ENCODE data around the gene CACNA1F. TPM values are rescaled to one million over a fixed set of nuclear protein-coding genes. Genes with fewer than 3 reads are reported as not detected.

Gene CACNA1F
- total RNA-seq, 1 experiment from 2014 or later: not detected

GRCh38 chrX:49243166-49243565 lies 10.0 kb upstream of the CACNA1F start:
- peaks cover 24% of the 10 kb centered on the region for H3K36me3 Mint-ChIP-seq (ENCODE audit: insufficient read depth, unreplicated experiment)
- no peaks in the 10 kb centered on the region for H3K27me3 Mint-ChIP-seq (ENCODE audit: insufficient read depth, unreplicated experiment)
- TF ChIP-seq, protein P1, sequence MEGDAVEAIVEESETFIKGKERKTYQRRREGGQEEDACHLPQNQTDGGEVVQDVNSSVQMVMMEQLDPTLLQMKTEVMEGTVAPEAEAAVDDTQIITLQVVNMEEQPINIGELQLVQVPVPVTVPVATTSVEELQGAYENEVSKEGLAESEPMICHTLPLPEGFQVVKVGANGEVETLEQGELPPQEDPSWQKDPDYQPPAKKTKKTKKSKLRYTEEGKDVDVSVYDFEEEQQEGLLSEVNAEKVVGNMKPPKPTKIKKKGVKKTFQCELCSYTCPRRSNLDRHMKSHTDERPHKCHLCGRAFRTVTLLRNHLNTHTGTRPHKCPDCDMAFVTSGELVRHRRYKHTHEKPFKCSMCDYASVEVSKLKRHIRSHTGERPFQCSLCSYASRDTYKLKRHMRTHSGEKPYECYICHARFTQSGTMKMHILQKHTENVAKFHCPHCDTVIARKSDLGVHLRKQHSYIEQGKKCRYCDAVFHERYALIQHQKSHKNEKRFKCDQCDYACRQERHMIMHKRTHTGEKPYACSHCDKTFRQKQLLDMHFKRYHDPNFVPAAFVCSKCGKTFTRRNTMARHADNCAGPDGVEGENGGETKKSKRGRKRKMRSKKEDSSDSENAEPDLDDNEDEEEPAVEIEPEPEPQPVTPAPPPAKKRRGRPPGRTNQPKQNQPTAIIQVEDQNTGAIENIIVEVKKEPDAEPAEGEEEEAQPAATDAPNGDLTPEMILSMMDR (IDR thresholded peaks at IDR 0.05; ENCODE audit: unreplicated experiment): no peak
- H3K4me3 Mint-ChIP-seq (ENCODE audit: unreplicated experiment): no peak overlapping the region
- POLR2A ChIA-PET: no interaction called here
- no TSS peak for BruUV-seq (replicated peaks)
- DNase-seq (ENCODE audit: unreplicated experiment): no peak
- CTCF ChIA-PET: no interaction called here
- intact Hi-C loops (cut with micrococcal nuclease): no loop called here
- H3K27ac Mint-ChIP-seq (ENCODE audit: low read depth, unreplicated experiment): no peak overlapping the region
- H3K9me3 Mint-ChIP-seq (ENCODE audit: unreplicated experiment): peaks cover 14% of the 10 kb centered on the region
- peaks cover 5% of the 10 kb centered on the region for H3K4me1 Mint-ChIP-seq (ENCODE audit: insufficient read depth, unreplicated experiment)

- POLR2A ChIA-PET: no interaction called here
- peaks cover 14% of the 10 kb centered on the region for H3K9me3 Mint-ChIP-seq (ENCODE audit: unreplicated experiment)
Observed at GRCh38 chrX:49242545-49243066, 9.5 kb upstream of the CACNA1F start.

DNA sequence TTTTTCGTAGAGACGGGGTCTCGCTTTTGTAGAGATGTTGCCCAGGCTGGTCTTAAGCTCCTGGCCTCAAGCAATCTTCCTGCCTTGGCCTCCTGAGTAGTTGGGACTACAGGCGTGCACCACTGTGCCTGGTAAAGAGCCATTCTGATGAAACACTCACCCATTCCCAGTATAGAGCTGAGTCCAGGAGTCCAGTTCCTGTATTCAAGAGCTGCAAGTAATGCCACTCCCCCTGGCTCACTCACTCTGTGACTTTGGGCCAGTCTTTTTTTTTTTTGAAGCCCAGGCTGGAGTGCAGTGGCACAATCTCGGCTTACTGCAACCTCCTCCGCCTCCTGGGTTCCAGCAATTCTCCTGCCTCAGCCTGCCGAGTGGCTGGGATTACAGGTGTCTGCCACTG lies 5.6 kb upstream of the CACNA1F start:
- ChIA-PET CTCF (interaction anchor here (0.7 to 2.1 kb wide), 2 partner anchors 46 to 68 kb away, joined by 3 to 5 read pairs; no protein-coding TSS in a partner anchor), POLR2A (interaction anchor here (1.5 kb wide), 1 partner anchor 10 kb away, joined by 3 read pairs; no protein-coding TSS in a partner anchor)
- no peak overlapping the region for H3K27ac Mint-ChIP-seq (ENCODE audit: low read depth, unreplicated experiment)
- peaks cover 6% of the 10 kb centered on the region for H3K36me3 Mint-ChIP-seq (ENCODE audit: insufficient read depth, unreplicated experiment)
- H3K4me3 Mint-ChIP-seq (ENCODE audit: unreplicated experiment): no peak overlapping the region
- DNase-seq (ENCODE audit: unreplicated experiment): no peak
- peaks cover 6% of the 10 kb centered on the region for H3K9me3 Mint-ChIP-seq (ENCODE audit: unreplicated experiment)
- H3K27me3 Mint-ChIP-seq (ENCODE audit: insufficient read depth, unreplicated experiment): no peaks in the 10 kb centered on the region
- intact Hi-C loops (cut with micrococcal nuclease): no loop called here
- BruUV-seq (replicated peaks): no TSS peak
- H3K4me1 Mint-ChIP-seq (ENCODE audit: insufficient read depth, unreplicated experiment): peaks cover 11% of the 10 kb centered on the region
- TF ChIP-seq, protein P1 (IDR thresholded peaks at IDR 0.05; ENCODE audit: unreplicated experiment): no peak

More at GRCh38 chrX:49242545-49243066, 9.5 kb upstream of the CACNA1F start:
- H3K36me3 Mint-ChIP-seq (ENCODE audit: insufficient read depth, unreplicated experiment): peaks cover 24% of the 10 kb centered on the region
- peak; percentile 16 for DNase-seq (ENCODE audit: unreplicated experiment)
- intact Hi-C loops (cut with micrococcal nuclease): no loop called here
- no peaks in the 10 kb centered on the region for H3K27me3 Mint-ChIP-seq (ENCODE audit: insufficient read depth, unreplicated experiment)
- no TSS peak for BruUV-seq (replicated peaks)
- H3K27ac Mint-ChIP-seq (ENCODE audit: low read depth, unreplicated experiment): no peak overlapping the region
- TF ChIP-seq, protein P1 (IDR thresholded peaks at IDR 0.05; ENCODE audit: unreplicated experiment): no peak
- H3K4me1 Mint-ChIP-seq (ENCODE audit: insufficient read depth, unreplicated experiment): peaks cover 5% of the 10 kb centered on the region
- H3K4me3 Mint-ChIP-seq (ENCODE audit: unreplicated experiment): no peak overlapping the region
- CTCF ChIA-PET: no interaction called here

DNA sequence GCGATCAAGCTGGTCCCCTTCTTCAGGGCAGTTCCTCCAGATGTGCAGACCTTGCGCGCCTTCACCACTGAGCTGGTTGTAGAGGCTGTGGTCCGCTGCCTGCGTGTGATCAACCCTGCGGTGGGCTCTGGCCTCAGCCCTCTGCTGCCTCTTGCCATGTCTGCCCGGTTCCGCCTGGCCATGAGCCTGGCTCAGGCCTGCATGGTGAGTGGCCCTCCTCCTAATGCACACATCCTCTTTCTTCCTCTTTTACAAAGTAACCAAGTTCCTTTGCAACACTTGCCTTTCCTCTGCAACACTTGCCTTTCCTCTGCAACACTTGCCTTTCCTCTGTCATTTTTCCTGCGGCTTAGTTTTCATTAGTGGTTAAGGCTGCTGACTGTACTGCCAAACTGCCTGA lies 3.9 kb upstream of the CACNA1F start:
- intact Hi-C loops (cut with micrococcal nuclease): no loop called here
- CTCF ChIA-PET: interaction anchor here (0.5 kb wide), 1 partner anchor 8 kb away, joined by 4 read pairs; no protein-coding TSS in a partner anchor
- DNase-seq (ENCODE audit: unreplicated experiment): no peak
- no peaks in the 10 kb centered on the region for H3K27me3 Mint-ChIP-seq (ENCODE audit: insufficient read depth, unreplicated experiment)
- TF ChIP-seq, protein P1 (IDR thresholded peaks at IDR 0.05; ENCODE audit: unreplicated experiment): no peak
- BruUV-seq (replicated peaks): no TSS peak
- POLR2A ChIA-PET: no interaction called here
- peaks cover 6% of the 10 kb centered on the region for H3K4me1 Mint-ChIP-seq (ENCODE audit: insufficient read depth, unreplicated experiment)
- H3K27ac Mint-ChIP-seq (ENCODE audit: low read depth, unreplicated experiment): no peak overlapping the region
- H3K36me3 Mint-ChIP-seq (ENCODE audit: insufficient read depth, unreplicated experiment): no peaks in the 10 kb centered on the region
- no peaks in the 10 kb centered on the region for H3K9me3 Mint-ChIP-seq (ENCODE audit: unreplicated experiment)
- peak overlapping the region; percentile 24 for H3K4me3 Mint-ChIP-seq (ENCODE audit: unreplicated experiment)
